Measurements from ENCODE around the gene JARID2. TPM values are rescaled to one million over a fixed set of nuclear protein-coding genes. Genes with fewer than 3 reads are reported as not detected.

Gene JARID2
- total and polyA plus RNA-seq, 9 of the 15 experiments (the other 6 are each of a cell fraction or from before 2014, with no cell fraction given), result 5.0 to 29.0 (median 15.6) TPM

DNA sequence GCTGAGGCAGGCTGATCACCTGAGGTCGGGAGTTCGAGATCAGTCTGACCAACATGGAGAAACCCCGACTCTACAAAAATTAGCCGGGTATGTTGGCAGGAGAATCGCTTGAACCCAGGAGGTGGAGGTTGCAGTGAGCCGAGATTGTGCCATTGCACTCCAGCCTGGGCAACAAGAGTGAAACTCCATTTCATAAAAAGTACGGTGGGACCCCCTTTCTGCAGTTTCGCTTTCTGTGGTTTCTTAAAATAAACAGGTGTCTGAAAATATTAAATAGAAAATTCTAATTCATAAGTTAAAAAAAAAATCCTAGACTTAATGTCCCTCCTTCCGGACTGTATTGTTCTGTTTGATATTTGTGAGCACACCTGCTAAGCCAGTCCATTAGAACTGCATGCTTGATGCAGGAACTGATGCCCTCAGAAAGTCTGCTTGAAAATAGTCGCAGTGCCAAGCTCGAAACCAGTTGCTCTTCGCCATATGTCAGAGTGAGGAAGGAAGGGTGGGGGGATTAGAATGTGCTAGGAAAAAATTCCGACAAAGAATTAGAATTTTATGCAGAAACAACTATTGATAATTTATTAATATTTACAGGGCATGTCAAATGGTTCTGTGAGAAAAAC lies 85.9 kb downstream of the JARID2 start (continued):
- TF ChIP-seq, protein P1, sequence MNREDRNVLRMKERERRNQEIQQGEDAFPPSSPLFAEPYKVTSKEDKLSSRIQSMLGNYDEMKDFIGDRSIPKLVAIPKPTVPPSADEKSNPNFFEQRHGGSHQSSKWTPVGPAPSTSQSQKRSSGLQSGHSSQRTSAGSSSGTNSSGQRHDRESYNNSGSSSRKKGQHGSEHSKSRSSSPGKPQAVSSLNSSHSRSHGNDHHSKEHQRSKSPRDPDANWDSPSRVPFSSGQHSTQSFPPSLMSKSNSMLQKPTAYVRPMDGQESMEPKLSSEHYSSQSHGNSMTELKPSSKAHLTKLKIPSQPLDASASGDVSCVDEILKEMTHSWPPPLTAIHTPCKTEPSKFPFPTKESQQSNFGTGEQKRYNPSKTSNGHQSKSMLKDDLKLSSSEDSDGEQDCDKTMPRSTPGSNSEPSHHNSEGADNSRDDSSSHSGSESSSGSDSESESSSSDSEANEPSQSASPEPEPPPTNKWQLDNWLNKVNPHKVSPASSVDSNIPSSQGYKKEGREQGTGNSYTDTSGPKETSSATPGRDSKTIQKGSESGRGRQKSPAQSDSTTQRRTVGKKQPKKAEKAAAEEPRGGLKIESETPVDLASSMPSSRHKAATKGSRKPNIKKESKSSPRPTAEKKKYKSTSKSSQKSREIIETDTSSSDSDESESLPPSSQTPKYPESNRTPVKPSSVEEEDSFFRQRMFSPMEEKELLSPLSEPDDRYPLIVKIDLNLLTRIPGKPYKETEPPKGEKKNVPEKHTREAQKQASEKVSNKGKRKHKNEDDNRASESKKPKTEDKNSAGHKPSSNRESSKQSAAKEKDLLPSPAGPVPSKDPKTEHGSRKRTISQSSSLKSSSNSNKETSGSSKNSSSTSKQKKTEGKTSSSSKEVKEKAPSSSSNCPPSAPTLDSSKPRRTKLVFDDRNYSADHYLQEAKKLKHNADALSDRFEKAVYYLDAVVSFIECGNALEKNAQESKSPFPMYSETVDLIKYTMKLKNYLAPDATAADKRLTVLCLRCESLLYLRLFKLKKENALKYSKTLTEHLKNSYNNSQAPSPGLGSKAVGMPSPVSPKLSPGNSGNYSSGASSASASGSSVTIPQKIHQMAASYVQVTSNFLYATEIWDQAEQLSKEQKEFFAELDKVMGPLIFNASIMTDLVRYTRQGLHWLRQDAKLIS (CRISPR knock-in tag; IDR thresholded peaks at IDR 0.05), result no peak
- no peak for TF ChIP-seq ZNF695 (CRISPR knock-in tag; IDR thresholded peaks at IDR 0.05)

DNA sequence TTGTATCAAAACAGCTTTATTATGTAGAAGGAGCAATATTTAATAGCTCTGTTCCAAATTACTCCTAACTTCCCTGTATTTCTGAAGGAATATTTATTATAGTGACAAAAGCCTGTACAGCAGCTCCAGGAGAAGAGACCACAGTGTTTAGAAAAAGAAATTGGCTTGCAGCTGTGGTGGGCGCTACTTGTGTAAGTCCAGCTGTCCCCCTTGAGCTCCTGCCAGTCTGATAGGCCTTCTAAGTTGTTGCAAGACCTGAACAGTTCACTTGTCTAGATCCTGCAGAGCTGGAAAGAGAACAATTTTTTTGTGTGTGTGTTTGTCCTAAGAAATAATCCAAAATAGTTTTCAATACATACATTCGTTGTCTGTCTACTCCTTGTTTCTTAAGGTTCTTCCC lies 86.6 kb downstream of the JARID2 start:
- peaks cover 97% of the 10 kb centered on the region for H3K79me2 ChIP-seq (ENCODE audit: control insufficient read depth, insufficient read depth, low read length)
- intact Hi-C loops (cut with micrococcal nuclease), result no loop called here
- no TSS peak for BruUV-seq (replicated peaks)

More for the DNA sequence above, 86.6 kb downstream of the JARID2 start:
- Histone ChIP-seq H3K9me1 (ENCODE audit: control insufficient read depth, insufficient read depth, low read length) (no peaks in the 10 kb centered on the region), H4K20me1 (replicated peaks; ENCODE audit: control insufficient read depth, insufficient read depth, low read length) (peaks cover 64% of the 10 kb centered on the region), H3K9me3 (replicated peaks; ENCODE audit: control insufficient read depth, insufficient read depth, low read depth, low read length) (no peaks in the 10 kb centered on the region), H3K9ac (ENCODE audit: insufficient read depth in 1 of 2, low read depth in 2 of 2, low read length in 2 of 2) (no peak overlapping the region), H3K4me1 (replicated peaks in 1 of 2; ENCODE audit: control insufficient read depth in 2 of 2, insufficient read depth in 2 of 2, low read length in 2 of 2) (peaks cover 9 to 24% of the 10 kb centered on the region in 2 experiments), H3K4me3 (no peak overlapping the region), H3K36me3 (ENCODE audit: control insufficient read depth, insufficient read depth, low read length) (0 out of 3 replicates have a peak, but pooled peaks cover 5% of the 10 kb centered on the region), H3K4me2 (ENCODE audit: insufficient read depth, low read length) (no peak overlapping the region), H3K27me3 (ENCODE audit: control insufficient read depth in 2 of 2, insufficient read depth in 2 of 2, low read length in 2 of 2) (no peaks in the 10 kb centered on the region), H2AFZ (ENCODE audit: low read depth, low read length) (no peak overlapping the region), H3K27ac (ENCODE audit: extremely low read depth, low read depth, low read length) (no peak overlapping the region)
- TF ChIP-seq HNRNPK (IDR thresholded peaks at IDR 0.05; ENCODE audit: low read depth, low read length, poor library complexity, severe bottlenecking) (no peak), LARP7 (IDR thresholded peaks at IDR 0.05) (no peak)
- in situ Hi-C loops (cut with MboI), result loop anchor here (5.0 kb wide), 1 partner anchor 55 kb away; no protein-coding TSS in a partner anchor
- POLR2A ChIA-PET, result interaction anchor here (0.7 to 1.2 kb wide), 3 partner anchors 12 to 16 kb away, joined by 3 to 4 read pairs (median 3); no protein-coding TSS in a partner anchor
- FAIRE-seq (no peak), DNase-seq (ENCODE audit: extremely low read depth in 1 of 4, low spot score in 3 of 4) (no peak), ATAC-seq (no peak)
- 86% methylated on average over 2 of the region's 2 CpGs for whole genome bisulfite sequencing (ENCODE audit: insufficient coverage, low coverage, missing lambda C conversion rate)
- CTCF ChIA-PET (ENCODE audit: low intra/inter-chr PET ratio), result no interaction called here

Data from K562 (cell line).